HepG2 (cell line): ENCODE measurements around the gene WNK4. TPM values are rescaled to one million over a fixed set of nuclear protein-coding genes. Genes with fewer than 3 reads are reported as not detected.
A peak's percentile ranks its signal among the peaks of the same experiment; 100 is the strongest.

Experiments used
- ARID2 ChIP-seq: sonication (generic); formaldehyde crosslinking; IDR thresholded peaks from 2 replicates; pipeline ENCODE4 v1.8.1; 2022; ENCODE audit warnings: mild to moderate bottlenecking, missing genetic modification reagents, borderline replicate concordance
- CENPT ChIP-seq: sonication (generic); formaldehyde crosslinking; IDR thresholded peaks from 2 replicates; pipeline ENCODE4 v1.8.0; 2022; ENCODE audit warnings: low read depth, mild to moderate bottlenecking, moderate library complexity, missing genetic modification reagents
- ELF4 ChIP-seq: sonication (generic); formaldehyde crosslinking; IDR thresholded peaks from 2 replicates; pipeline ENCODE4 v1.5.0; 2020; ENCODE audit warnings: missing genetic modification reagents, mild to moderate bottlenecking, moderate library complexity, borderline replicate concordance
- GABPB1 ChIP-seq: IDR thresholded peaks from 2 replicates; pipeline ENCODE4 v1.6.1; 2016; ENCODE audit warnings: mild to moderate bottlenecking, missing genetic modification reagents, moderate library complexity, missing compliant biosample characterization
- GLI4 ChIP-seq: sonication (generic); formaldehyde crosslinking; IDR thresholded peaks from 2 replicates; pipeline ENCODE4 v1.5.1; 2020; ENCODE audit warnings: missing genetic modification reagents, mild to moderate bottlenecking, moderate library complexity, borderline replicate concordance
- HMG20B ChIP-seq: conservative IDR thresholded peaks from 2 replicates; pipeline ENCODE4 v1.6.1; 2016; ENCODE audit warnings: missing genetic modification reagents, missing compliant biosample characterization
- KAT7 ChIP-seq: IDR thresholded peaks from 2 replicates; pipeline ENCODE4 v1.6.1; 2018; ENCODE audit warnings: borderline replicate concordance, missing compliant biosample characterization
- KLF16 ChIP-seq, 2 experiments: sonication (generic) in 1 of 2; formaldehyde crosslinking in 1 of 2; IDR thresholded peaks; 2 replicates each; pipeline versions ENCODE4 v1.6.1 to v1.8.0; 2016 to 2023; ENCODE audit warnings: missing genetic modification reagents in 2 of 2, missing compliant biosample characterization in 1 of 2
- MYNN ChIP-seq: sonication (generic); formaldehyde crosslinking; IDR thresholded peaks from 2 replicates; pipeline ENCODE4 v1.4.0; 2020; ENCODE audit warnings: mild to moderate bottlenecking, low read depth, missing genetic modification reagents
- RERE ChIP-seq: IDR thresholded peaks from 2 replicates; pipeline ENCODE4 v1.6.1; 2016; ENCODE audit warnings: low read depth, missing genetic modification reagents, missing compliant biosample characterization
- ZBTB1 ChIP-seq: sonication (generic); formaldehyde crosslinking; IDR thresholded peaks from 2 replicates; pipeline ENCODE4 v1.4.0; 2020; ENCODE audit warnings: missing genetic modification reagents, borderline replicate concordance
- ZBTB10 ChIP-seq: sonication (generic); formaldehyde crosslinking; IDR thresholded peaks from 2 replicates; pipeline ENCODE4 v1.4.0; 2020; ENCODE audit warnings: missing genetic modification reagents, borderline replicate concordance
- ZMYM4 ChIP-seq: sonication (generic); formaldehyde crosslinking; IDR thresholded peaks from 2 replicates; pipeline ENCODE4 v1.8.1; 2023; ENCODE audit warnings: mild to moderate bottlenecking, missing genetic modification reagents
- ZNF280D ChIP-seq: sonication (generic); formaldehyde crosslinking; IDR thresholded peaks from 2 replicates; pipeline ENCODE4 v1.5.1; 2020; ENCODE audit warnings: mild to moderate bottlenecking, missing genetic modification reagents
- ZNF572 ChIP-seq: sonication (generic); formaldehyde crosslinking; IDR thresholded peaks from 2 replicates; pipeline ENCODE4 v1.5.1; 2020; ENCODE audit warnings: mild to moderate bottlenecking, missing genetic modification reagents
- ZNF776 ChIP-seq: sonication (generic); formaldehyde crosslinking; IDR thresholded peaks from 2 replicates; pipeline ENCODE4 v1.4.0; 2020; ENCODE audit warnings: mild to moderate bottlenecking, missing genetic modification reagents
- ZNF782 ChIP-seq: sonication (generic); formaldehyde crosslinking; IDR thresholded peaks from 2 replicates; pipeline ENCODE4 v1.4.0; 2020; ENCODE audit warnings: missing genetic modification reagents, mild to moderate bottlenecking, borderline replicate concordance
- ZNF850 ChIP-seq: sonication (generic); formaldehyde crosslinking; conservative IDR thresholded peaks from 2 replicates; pipeline ENCODE4 v1.9.0; 2021; ENCODE audit warnings: mild to moderate bottlenecking, missing genetic modification reagents
- polyA plus RNA-seq, 8 experiments: library from polyadenylated mRNA; depleted of rRNA in 3 of 8; stranded (reverse) in 7 of 8; unstranded in 1 of 8; fragments of >200 nt; fragmentation: Illumina TruSeq in 4 of 8; extraction: Trizol in 4 of 8; gene quantifications; 2 replicates each; pipeline versions ENCODE4 v1.2.1 to v1.2.3, GENCODE V29; 2011 to 2016; ENCODE audit warnings: low read depth in 4 of 8, missing spikeins in 1 of 8, mixed read lengths in 1 of 8; ENCODE audit not compliant: insufficient read depth in 1 of 8
- total RNA-seq, 5 experiments: library from RNA; depleted of rRNA; stranded (reverse); fragments of >200 nt; fragmentation: Illumina TruSeq; extraction: Trizol; gene quantifications; 2 replicates each; pipeline ENCODE4 v1.2.3, GENCODE V29; 2016; ENCODE audit warnings: low read depth in 1 of 5

The WNK4 gene
- total and polyA plus RNA-seq, 2 of the 13 experiments (the other 11 are each of a cell fraction or from before 2014, with no cell fraction given): 2.7 to 13.7 TPM

GRCh38 chr17:42744283-42744805 lies 36.1 kb upstream of the WNK4 start (continued):
- peak; percentile 30; the same call in 1 of the 2 replicates for TF ChIP-seq ZBTB10 (CRISPR knock-in tag)
- TF ChIP-seq RERE: no peak; the same call in 1 of the 2 replicates
- no peak for TF ChIP-seq ELF4 (CRISPR knock-in tag)
- TF ChIP-seq MYNN (CRISPR knock-in tag): no peak
- no peak for TF ChIP-seq ZNF850 (CRISPR knock-in tag)
- no peak for TF ChIP-seq GLI4 (CRISPR knock-in tag)
- peak; percentile 63; the same call in 1 of the 2 replicates for TF ChIP-seq ZBTB1 (CRISPR knock-in tag)
- TF ChIP-seq ZNF782 (CRISPR knock-in tag): no peak; the same call in 1 of the 2 replicates
- TF ChIP-seq ZNF776 (CRISPR knock-in tag): no peak
- no peak; the same call in 1 of the 2 replicates for TF ChIP-seq CENPT (CRISPR knock-in tag)
- no peak; the same call in 1 of the 2 replicates for TF ChIP-seq GABPB1 (CRISPR knock-in tag)
- no peak for TF ChIP-seq HMG20B
- no peak for TF ChIP-seq ZNF572 (CRISPR knock-in tag)
- TF ChIP-seq ZMYM4 (CRISPR knock-in tag): peak; percentile 35; the same call in 1 of the 2 replicates
- TF ChIP-seq ZNF280D (CRISPR knock-in tag): 0 out of 2 replicates have a peak, but pooled peaks have one; percentile 10
- no peak; the same call in 1 of the 2 replicates for TF ChIP-seq ARID2
- no peak for TF ChIP-seq KAT7 (CRISPR knock-in tag)
- no peak; a peak in 1 of 4 replicates for TF ChIP-seq KLF16 (CRISPR knock-in tag; IDR thresholded peaks at IDR 0.05)
